Mucosa of descending colon (tissue), 3 donors: ENCODE measurements around the gene HLA-C. TPM values are rescaled to one million over a fixed set of nuclear protein-coding genes. Genes with fewer than 3 reads are reported as not detected.

Experiments
- ATAC-seq: fragments of 200-7000 bp; cut with Tn5 transposase; one replicate; pipeline ENCODE4 v1.9.1; 2020; ENCODE audit warnings: mild to moderate bottlenecking, moderate library complexity
- DNase-seq, 3 donors: peaks; one replicate each; pipeline ENCODE4 v3.0.0-alpha.2; 2020
- H3K36me3 ChIP-seq: fragments of 200-600 bp; one replicate; pipeline ENCODE4 v1.8.0; 2021; ENCODE audit warnings: low read depth, mild to moderate bottlenecking
- H3K4me1 ChIP-seq: fragments of 200-600 bp; one replicate; pipeline ENCODE4 v1.8.0; 2021; ENCODE audit warnings: low read depth, mild to moderate bottlenecking
- H3K4me3 ChIP-seq: fragments of 200-600 bp; one replicate; pipeline ENCODE4 v1.8.0; 2021; ENCODE audit warnings: mild to moderate bottlenecking
- H3K9me3 ChIP-seq: fragments of 200-600 bp; one replicate; pipeline ENCODE4 v1.8.0; 2021; ENCODE audit warnings: mild to moderate bottlenecking
- CTCF ChIP-seq: fragments of 200-600 bp; IDR thresholded peaks from one replicate; pipeline ENCODE4 v1.8.0; 2022; ENCODE audit warnings: antibody characterized with exemption, mild to moderate bottlenecking
- intact Hi-C, 2 donors: fragments of 100-400 bp; cut with DNase I in 1 of 2; cut with micrococcal nuclease in 1 of 2; formaldehyde crosslinking; loops; one replicate each; pipeline versions ENCODE4 v1.11.0 to v1.11.1; 2022; cut with DNase I, micrococcal nuclease
- total RNA-seq, 3 donors: library from RNA; stranded (reverse); fragmentation: NEBNext Ultra II Directional in 2 of 3; extraction: Animal tissue kit (Norgen Biotek cat#: 25700) in 2 of 3; gene quantifications; one replicate each; pipeline versions ENCODE4 v1.2.1 to v1.2.4, GENCODE V29; 2021 to 2023
- donor health status: DM: no; HTN: no; CAD: no; lungs with moderate emphysema.
- donor health status: DM: no; HTN: no; CAD: no.
- donor health status: DM: no; HTN: yes; CAD: no.

The HLA-C gene
- total RNA-seq, 3 donors from 2014 or later: 965 to 2,616 (median 1,478) TPM

- DNase-seq (no peak), ATAC-seq (no peak)
- Histone ChIP-seq H3K4me1 (no peaks in the 10 kb centered on the region), H3K36me3 (no peaks in the 10 kb centered on the region), H3K9me3 (no peaks in the 10 kb centered on the region), H3K4me3 (no peak overlapping the region)
- TF ChIP-seq CTCF: no peak
- intact Hi-C loops: no loop called here
Observed at GRCh38 chr6:31299947-31300346, 28.1 kb upstream of the HLA-C start.

- no peak for TF ChIP-seq CTCF
- no peaks in the 10 kb centered on the region for H3K4me1 ChIP-seq
- no peak for DNase-seq
Observed at GRCh38 chr6:31299511-31299910, 27.6 kb upstream of the HLA-C start.

GRCh38 chr6:31294056-31294455 is 22.2 kb upstream of the HLA-C start:
- no peak for TF ChIP-seq CTCF
- intact Hi-C loops: no loop called here

More at GRCh38 chr6:31299511-31299910, 27.6 kb upstream of the HLA-C start:
- Histone ChIP-seq H3K4me3 (no peak overlapping the region), H3K9me3 (no peaks in the 10 kb centered on the region), H3K36me3 (no peaks in the 10 kb centered on the region)
- no peak for ATAC-seq
- intact Hi-C loops: no loop called here

GRCh38 chr6:31293343-31293742 is 21.5 kb upstream of the HLA-C start:
- ATAC-seq (no peak), DNase-seq (no peak)
- intact Hi-C loops: no loop called here
- Histone ChIP-seq H3K9me3 (no peaks in the 10 kb centered on the region), H3K36me3 (no peaks in the 10 kb centered on the region), H3K4me3 (no peak overlapping the region), H3K4me1 (no peaks in the 10 kb centered on the region)
- no peak for TF ChIP-seq CTCF

More at GRCh38 chr6:31294056-31294455, 22.2 kb upstream of the HLA-C start:
- H3K9me3 ChIP-seq: no peaks in the 10 kb centered on the region
- ATAC-seq (no peak), DNase-seq (no peak)
- H3K4me1 ChIP-seq: no peaks in the 10 kb centered on the region
- H3K36me3 ChIP-seq: no peaks in the 10 kb centered on the region
- no peak overlapping the region for H3K4me3 ChIP-seq

- TF ChIP-seq CTCF: no peak
- Histone ChIP-seq H3K9me3 (no peaks in the 10 kb centered on the region), H3K4me3 (no peak overlapping the region), H3K4me1 (no peaks in the 10 kb centered on the region), H3K36me3 (no peaks in the 10 kb centered on the region)
- intact Hi-C loops: no loop called here
- DNase-seq: no peak
- ATAC-seq: no peak
Observed at GRCh38 chr6:31289788-31290187, 17.9 kb upstream of the HLA-C start.

GRCh38 chr6:31287619-31288018 is 15.7 kb upstream of the HLA-C start:
- DNase-seq: no peak
- no peaks in the 10 kb centered on the region for H3K36me3 ChIP-seq
- intact Hi-C loops: no loop called here
- H3K4me3 ChIP-seq: no peak overlapping the region
- H3K9me3 ChIP-seq: no peaks in the 10 kb centered on the region
- H3K4me1 ChIP-seq: no peaks in the 10 kb centered on the region
- no peak for ATAC-seq
- TF ChIP-seq CTCF: no peak
